HepG2 (cell line): ENCODE data around the gene LRBA. TPM values are rescaled to one million over a fixed set of nuclear protein-coding genes. Genes with fewer than 3 reads are reported as not detected.

Experiments
- CHD2 ChIP-seq: IDR thresholded peaks from 2 replicates; pipeline ENCODE4 v1.6.1; 2011; ENCODE audit warnings: low read depth, low read length, improper control_type of control experiment
- GATAD1 ChIP-seq: IDR thresholded peaks from 2 replicates; pipeline ENCODE4 v1.6.1; 2016; ENCODE audit warnings: missing genetic modification reagents, missing compliant biosample characterization
- LBX2 ChIP-seq: sonication (generic); formaldehyde crosslinking; IDR thresholded peaks from 2 replicates; pipeline ENCODE4 v1.5.0; 2020; ENCODE audit warnings: missing genetic modification reagents, mild to moderate bottlenecking, borderline replicate concordance
- NR2C2 ChIP-seq: sonication (generic); formaldehyde crosslinking; IDR thresholded peaks from 2 replicates; pipeline ENCODE4 v1.4.0; 2020; ENCODE audit warnings: missing genetic modification reagents, mild to moderate bottlenecking, moderate library complexity, borderline replicate concordance
- RARG ChIP-seq: sonication (generic); formaldehyde crosslinking; IDR thresholded peaks from 2 replicates; pipeline ENCODE4 v1.4.0; 2020; ENCODE audit warnings: low read depth, mild to moderate bottlenecking, missing genetic modification reagents
- RBFOX2 ChIP-seq: fragments of 200-400 bp; formaldehyde crosslinking; IDR thresholded peaks from 2 replicates; pipeline ENCODE4 v1.6.1; 2017; ENCODE audit warnings: low read depth, mild to moderate bottlenecking, low read length
- RBM39 ChIP-seq: fragments of 200-400 bp; formaldehyde crosslinking; IDR thresholded peaks from one replicate; pipeline ENCODE4 v1.6.1; 2018; ENCODE audit warnings: antibody characterized with exemption, mild to moderate bottlenecking, low read depth, low read length; ENCODE audit not compliant: poor library complexity, severe bottlenecking
- REPIN1 ChIP-seq: sonication (generic); formaldehyde crosslinking; IDR thresholded peaks from 2 replicates; pipeline ENCODE4 v1.8.0; 2022; ENCODE audit warnings: missing genetic modification reagents, low read depth, mild to moderate bottlenecking, borderline replicate concordance
- SALL2 ChIP-seq: sonication (generic); formaldehyde crosslinking; IDR thresholded peaks from 2 replicates; pipeline ENCODE4 v1.8.1; 2023; ENCODE audit warnings: mild to moderate bottlenecking, missing genetic modification reagents, inconsistent platforms
- ZFY ChIP-seq: sonication (generic); formaldehyde crosslinking; IDR thresholded peaks from 2 replicates; pipeline ENCODE4 v1.4.0; 2020; ENCODE audit warnings: missing genetic modification reagents
- ZKSCAN5 ChIP-seq: sonication (generic); formaldehyde crosslinking; IDR thresholded peaks from 2 replicates; pipeline ENCODE4 v1.5.1; 2020; ENCODE audit warnings: mild to moderate bottlenecking, missing genetic modification reagents
- ZMYM4 ChIP-seq: sonication (generic); formaldehyde crosslinking; IDR thresholded peaks from 2 replicates; pipeline ENCODE4 v1.8.1; 2023; ENCODE audit warnings: mild to moderate bottlenecking, missing genetic modification reagents
- ZNF281 ChIP-seq: sonication (generic); formaldehyde crosslinking; IDR thresholded peaks from 2 replicates; pipeline ENCODE4 v1.4.0; 2020; ENCODE audit warnings: missing genetic modification reagents, borderline replicate concordance
- ZNF432 ChIP-seq: sonication (generic); formaldehyde crosslinking; IDR thresholded peaks from 2 replicates; pipeline ENCODE4 v1.5.0; 2020; ENCODE audit warnings: missing genetic modification reagents, mild to moderate bottlenecking, borderline replicate concordance
- ZNF691 ChIP-seq: sonication (generic); formaldehyde crosslinking; IDR thresholded peaks from 2 replicates; pipeline ENCODE4 v1.4.0; 2020; ENCODE audit warnings: missing genetic modification reagents, low read depth, mild to moderate bottlenecking, borderline replicate concordance
- ZSCAN21 ChIP-seq: sonication (generic); formaldehyde crosslinking; IDR thresholded peaks from 2 replicates; pipeline ENCODE4 v1.8.0; 2022; ENCODE audit warnings: mild to moderate bottlenecking, missing genetic modification reagents, moderate library complexity, borderline replicate concordance
- ZSCAN25 ChIP-seq: sonication (generic); formaldehyde crosslinking; IDR thresholded peaks from 2 replicates; pipeline ENCODE4 v1.8.0; 2022; ENCODE audit warnings: mild to moderate bottlenecking, missing genetic modification reagents
- polyA plus RNA-seq, 8 experiments: library from polyadenylated mRNA; depleted of rRNA in 3 of 8; stranded (reverse) in 7 of 8; unstranded in 1 of 8; fragments of >200 nt; fragmentation: Illumina TruSeq in 4 of 8; extraction: Trizol in 4 of 8; gene quantifications; 2 replicates each; pipeline versions ENCODE4 v1.2.1 to v1.2.3, GENCODE V29; 2011 to 2016; ENCODE audit warnings: low read depth in 4 of 8, missing spikeins in 1 of 8, mixed read lengths in 1 of 8; ENCODE audit not compliant: insufficient read depth in 1 of 8
- total RNA-seq, 5 experiments: library from RNA; depleted of rRNA; stranded (reverse); fragments of >200 nt; fragmentation: Illumina TruSeq; extraction: Trizol; gene quantifications; 2 replicates each; pipeline ENCODE4 v1.2.3, GENCODE V29; 2016; ENCODE audit warnings: low read depth in 1 of 5
- TF ChIP-seq, protein P1 (sequence below): IDR thresholded peaks from 2 replicates; pipeline ENCODE4 v1.6.1; 2012; ENCODE audit warnings: low read depth, low read length, improper control_type of control experiment
- TF ChIP-seq, protein P2 (sequence below): IDR thresholded peaks from 2 replicates; pipeline ENCODE4 v1.6.1; 2016; ENCODE audit warnings: missing biosample characterization, missing genetic modification reagents, low read depth
- TF ChIP-seq, protein P3 (sequence below): sonication (generic); formaldehyde crosslinking; IDR thresholded peaks from 2 replicates; pipeline ENCODE4 v1.4.0; 2020; ENCODE audit warnings: missing genetic modification reagents

The LRBA gene
- total and polyA plus RNA-seq, 2 of the 13 experiments (the other 11 are each of a cell fraction or from before 2014, with no cell fraction given): 21.0 to 37.2 TPM

GRCh38 chr4:151015459-151016347 is 619 bp upstream of the LRBA start (continued):
- TF ChIP-seq, protein P1, sequence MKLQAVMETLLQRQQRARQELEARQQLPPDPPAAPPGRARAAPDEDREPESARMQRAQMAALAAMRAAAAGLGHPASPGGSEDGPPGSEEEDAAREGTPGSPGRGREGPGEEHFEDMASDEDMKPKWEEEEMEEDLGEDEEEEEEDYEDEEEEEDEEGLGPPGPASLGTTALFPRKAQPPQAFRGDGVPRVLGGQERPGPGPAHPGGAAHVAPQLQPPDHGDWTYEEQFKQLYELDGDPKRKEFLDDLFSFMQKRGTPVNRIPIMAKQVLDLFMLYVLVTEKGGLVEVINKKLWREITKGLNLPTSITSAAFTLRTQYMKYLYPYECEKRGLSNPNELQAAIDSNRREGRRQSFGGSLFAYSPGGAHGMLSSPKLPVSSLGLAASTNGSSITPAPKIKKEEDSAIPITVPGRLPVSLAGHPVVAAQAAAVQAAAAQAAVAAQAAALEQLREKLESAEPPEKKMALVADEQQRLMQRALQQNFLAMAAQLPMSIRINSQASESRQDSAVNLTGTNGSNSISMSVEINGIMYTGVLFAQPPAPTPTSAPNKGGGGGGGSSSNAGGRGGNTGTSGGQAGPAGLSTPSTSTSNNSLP: no peak
- TF ChIP-seq ZSCAN21 (CRISPR knock-in tag): peak; percentile 94; the same call in 1 of the 2 replicates
- TF ChIP-seq ZSCAN25 (CRISPR knock-in tag): peak; percentile 82
- TF ChIP-seq REPIN1 (CRISPR knock-in tag): peak; percentile 53
- no peak for TF ChIP-seq CHD2
- TF ChIP-seq ZFY (CRISPR knock-in tag): peak; percentile 74
- TF ChIP-seq, protein P2, sequence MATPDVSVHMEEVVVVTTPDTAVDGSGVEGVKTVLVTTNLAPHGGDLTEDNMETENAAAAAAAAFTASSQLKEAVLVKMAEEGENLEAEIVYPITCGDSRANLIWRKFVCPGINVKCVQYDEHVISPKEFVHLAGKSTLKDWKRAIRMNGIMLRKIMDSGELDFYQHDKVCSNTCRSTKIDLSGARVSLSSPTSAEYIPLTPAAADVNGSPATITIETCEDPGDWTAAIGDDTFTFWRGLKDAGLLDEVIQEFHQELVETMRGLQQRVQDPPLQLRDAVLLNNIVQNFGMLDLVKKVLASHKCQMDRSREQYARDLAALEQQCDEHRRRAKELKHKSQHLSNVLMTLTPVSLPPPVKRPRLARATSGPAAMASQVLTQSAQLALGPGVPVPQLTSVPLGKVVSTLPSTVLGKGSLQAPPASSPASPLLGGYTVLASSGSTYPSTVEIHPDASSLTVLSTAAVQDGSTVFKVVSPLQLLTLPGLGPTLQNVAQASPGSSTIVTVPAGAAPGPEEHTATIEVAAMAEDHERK (CRISPR knock-in tag): no peak; the same call in 1 of the 2 replicates
- TF ChIP-seq ZNF691 (CRISPR knock-in tag): no peak; the same call in 1 of the 2 replicates
- TF ChIP-seq ZNF281 (CRISPR knock-in tag): no peak
- TF ChIP-seq RARG (CRISPR knock-in tag): no peak
- 0 out of 2 replicates have a peak, but pooled peaks have one; percentile 59 for TF ChIP-seq GATAD1 (CRISPR knock-in tag)
- TF ChIP-seq SALL2 (CRISPR knock-in tag): 0 out of 2 replicates have a peak, but pooled peaks have one; percentile 16
- TF ChIP-seq, protein P3, sequence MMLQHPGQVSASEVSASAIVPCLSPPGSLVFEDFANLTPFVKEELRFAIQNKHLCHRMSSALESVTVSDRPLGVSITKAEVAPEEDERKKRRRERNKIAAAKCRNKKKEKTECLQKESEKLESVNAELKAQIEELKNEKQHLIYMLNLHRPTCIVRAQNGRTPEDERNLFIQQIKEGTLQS: peak; percentile 12; the same call in 1 of the 2 replicates
- no peak for TF ChIP-seq ZKSCAN5 (CRISPR knock-in tag)
- 0 out of 2 replicates have a peak, but pooled peaks have one; percentile 19 for TF ChIP-seq NR2C2 (CRISPR knock-in tag)
- TF ChIP-seq ZNF432 (CRISPR knock-in tag): no peak
- TF ChIP-seq RBFOX2: peak; percentile 96
- TF ChIP-seq LBX2: no peak; the same call in 1 of the 2 replicates
- no peak for TF ChIP-seq RBM39
- TF ChIP-seq ZMYM4 (CRISPR knock-in tag): peak; percentile 5; the same call in 1 of the 2 replicates
